NB4 (cell line): ENCODE measurements around the gene IGFBP4.

Experiments used
- DNase-seq: peaks from one replicate; pipeline ENCODE4 v3.0.0; 2010; ENCODE audit warnings: low read depth
- H3K4me3 ChIP-seq: one replicate; pipeline ENCODE4 v1.5.1; 2011; ENCODE audit warnings: mild to moderate bottlenecking, low read depth, low read length, moderate library complexity
- CTCF ChIP-seq: IDR thresholded peaks from one replicate; pipeline ENCODE4 v1.5.1; 2012; ENCODE audit warnings: low read depth, low read length
- MAX ChIP-seq: IDR thresholded peaks from 2 replicates; pipeline ENCODE4 v1.6.1; 2011; ENCODE audit warnings: low read depth, low read length
- MYC ChIP-seq: IDR thresholded peaks from 2 replicates; pipeline ENCODE4 v1.6.1; 2011; ENCODE audit warnings: low read depth, low read length
- POLR2A ChIP-seq: IDR thresholded peaks from 2 replicates; pipeline ENCODE4 v1.6.1; 2011; ENCODE audit warnings: mild to moderate bottlenecking; ENCODE audit not compliant: insufficient read length; ENCODE audit errors: extremely low read depth

Gene IGFBP4

GRCh38 chr17:40463122-40463550 lies 19.9 kb downstream of the IGFBP4 start:
- H3K4me3 ChIP-seq, result no peak overlapping the region
- TF ChIP-seq MAX, result no peak
- no peak for DNase-seq

- DNase-seq, result no peak
- H3K4me3 ChIP-seq, result no peak overlapping the region
- TF ChIP-seq MYC (no peak), POLR2A (no peak), CTCF (no peak), MAX (no peak)
Measured at GRCh38 chr17:40464392-40464855, 21.2 kb downstream of the IGFBP4 start.

- TF ChIP-seq POLR2A, result no peak
- no peak for TF ChIP-seq MAX
- no peak for TF ChIP-seq CTCF
- TF ChIP-seq MYC, result no peak
- no peak for DNase-seq
- H3K4me3 ChIP-seq, result no peak overlapping the region
Measured at GRCh38 chr17:40466298-40466971, 23.2 kb downstream of the IGFBP4 start.

- TF ChIP-seq MAX, result no peak
- no peak for TF ChIP-seq CTCF
- TF ChIP-seq POLR2A, result no peak
- no peak for TF ChIP-seq MYC
- no peak for DNase-seq
- H3K4me3 ChIP-seq, result no peak overlapping the region
Measured at GRCh38 chr17:40467281-40467867, 24.1 kb downstream of the IGFBP4 start.

GRCh38 chr17:40468560-40468959 lies 25.3 kb downstream of the IGFBP4 start:
- TF ChIP-seq CTCF, result no peak
- no peak for TF ChIP-seq MAX
- no peak for TF ChIP-seq POLR2A
- no peak for TF ChIP-seq MYC
- no peak for DNase-seq
- H3K4me3 ChIP-seq, result no peak overlapping the region
